K562 (cell line): ENCODE measurements around the gene PDCD5. TPM values are rescaled to one million over a fixed set of nuclear protein-coding genes. Genes with fewer than 3 reads are reported as not detected.

Experiments used
- ATAC-seq: fragments of 200-7000 bp; cut with Tn5 transposase; 3 replicates; pipeline ENCODE4 v1.9.1; 2020; ENCODE audit warnings: moderate library complexity
- BruUV-seq: library from RNA; stranded (reverse); fragments of 400-500 nt; replicated peaks from 2 replicates; lab custom pipeline; 2021; lab: Mats Ljungman, UMichigan
- CTCF ChIA-PET: fragments of 300-600 bp; formaldehyde crosslinking; extraction: SDS; loops from one replicate; lab custom pipeline; 2021; ENCODE audit warnings: low intra/inter-chr PET ratio; lab: Yijun Ruan, JAX
- POLR2A ChIA-PET: fragments of 300-600, 350-650 bp; sonication (Branson Sonifier 250); formaldehyde crosslinking; extraction: SDS; loops from one replicate; lab custom pipeline; 2021; ENCODE audit warnings: antibody characterized with exemption, inconsistent platforms; lab: Yijun Ruan, JAX
- DNase-seq, 4 experiments: peaks; one replicate each; pipeline versions ENCODE4 v3.0.0 to v3.0.0-alpha.2; 2011 to 2018; ENCODE audit warnings: low spot score in 3 of 4, mixed read lengths in 3 of 4; ENCODE audit errors: extremely low read depth in 1 of 4
- FAIRE-seq: peaks from 2 replicates; lab custom pipeline; 2011; peaks lifted over from hg19 to GRCh38; lab: Jason Lieb, UNC
- H2AFZ ChIP-seq: 2 replicates; pipeline ENCODE4 v1.6.0; 2011; ENCODE audit warnings: low read depth, low read length, control low read depth, inconsistent platforms
- H3K27ac ChIP-seq: fragments of 200-600 bp; 3 replicates; pipeline ENCODE4 v1.8.0; 2011; ENCODE audit warnings: low read depth, mild to moderate bottlenecking, control low read depth, inconsistent platforms, low read length, moderate library complexity, mixed read lengths; ENCODE audit errors: extremely low read depth
- H3K27me3 ChIP-seq, 2 experiments: fragments of 300-600 bp in 1 of 2; 2 replicates in 1 of 2; 3 replicates in 1 of 2; pipeline versions ENCODE4 v1.6.0 to v1.8.0; 2011; ENCODE audit warnings: inconsistent platforms in 2 of 2, low read length in 2 of 2, mild to moderate bottlenecking in 1 of 2, mixed read lengths in 1 of 2, moderate library complexity in 1 of 2; ENCODE audit not compliant: control insufficient read depth in 2 of 2, insufficient read depth in 2 of 2
- H3K36me3 ChIP-seq: fragments of 300-600 bp; 3 replicates; pipeline ENCODE4 v1.8.0; 2011; ENCODE audit warnings: mild to moderate bottlenecking, low read length, inconsistent platforms; ENCODE audit not compliant: control insufficient read depth, insufficient read depth
- H3K4me1 ChIP-seq, 2 experiments: fragments of 200-600 bp in 1 of 2; replicated peaks in 1 of 2; 2 replicates in 1 of 2; 3 replicates in 1 of 2; pipeline versions ENCODE4 v1.5.1 to v1.8.0; 2011; ENCODE audit warnings: inconsistent platforms in 2 of 2, low read length in 2 of 2, mild to moderate bottlenecking in 1 of 2, mixed read lengths in 1 of 2, moderate library complexity in 1 of 2; ENCODE audit not compliant: control insufficient read depth in 2 of 2, insufficient read depth in 2 of 2
- H3K4me2 ChIP-seq: 2 replicates; pipeline ENCODE4 v1.6.1; 2011; ENCODE audit warnings: low read length, control low read depth, inconsistent platforms, mixed read lengths; ENCODE audit not compliant: insufficient read depth
- H3K4me3 ChIP-seq: fragments of 200-600 bp; sonication (generic), shearing (Covaris generic); 2 replicates; pipeline ENCODE4 v1.5.1; 2016; ENCODE audit warnings: control low read depth, inconsistent platforms
- H3K79me2 ChIP-seq: fragments of 200-600 bp; 3 replicates; pipeline ENCODE4 v1.8.0; 2011; ENCODE audit warnings: low read length, inconsistent platforms; ENCODE audit not compliant: control insufficient read depth, insufficient read depth
- H3K9ac ChIP-seq, 2 experiments: 2 replicates each; pipeline versions ENCODE4 v1.6.0 to v1.6.1; 2011; ENCODE audit warnings: low read depth in 2 of 2, low read length in 2 of 2, control low read depth in 1 of 2, inconsistent platforms in 1 of 2, mild to moderate bottlenecking in 1 of 2, mixed read lengths in 1 of 2; ENCODE audit not compliant: insufficient read depth in 1 of 2
- H3K9me1 ChIP-seq: one replicate; pipeline ENCODE4 v1.6.0; 2011; ENCODE audit warnings: inconsistent platforms, mild to moderate bottlenecking, low read length, moderate library complexity; ENCODE audit not compliant: control insufficient read depth, insufficient read depth
- H3K9me3 ChIP-seq: replicated peaks from 2 replicates; pipeline ENCODE4 v1.5.1; 2011; ENCODE audit warnings: low read depth, low read length, inconsistent platforms; ENCODE audit not compliant: control insufficient read depth, insufficient read depth
- H4K20me1 ChIP-seq: replicated peaks from 2 replicates; pipeline ENCODE4 v1.6.1; 2011; ENCODE audit warnings: low read length, inconsistent platforms, mixed read lengths; ENCODE audit not compliant: control insufficient read depth, insufficient read depth
- FOXK2 ChIP-seq, 2 experiments: fragments of 450-650 bp; IDR thresholded peaks in 1 of 2; conservative IDR thresholded peaks in 1 of 2; 2 replicates each; pipeline ENCODE4 v1.6.1; 2016; ENCODE audit warnings: low read depth in 2 of 2, mild to moderate bottlenecking in 1 of 2
- KDM2B ChIP-seq: fragments of 250-450 bp; sonication (Bioruptor Pico); IDR thresholded peaks from 2 replicates; pipeline ENCODE4 v1.8.0; 2021; ENCODE audit warnings: mild to moderate bottlenecking, moderate library complexity
- RNF2 ChIP-seq: sonication (generic); IDR thresholded peaks from 2 replicates; pipeline ENCODE4 v1.6.1; 2016
- ZFP91 ChIP-seq: sonication (generic); formaldehyde crosslinking; IDR thresholded peaks from 2 replicates; pipeline ENCODE4 v1.8.0; 2022; ENCODE audit warnings: mild to moderate bottlenecking, missing genetic modification reagents
- ZNF695 ChIP-seq: fragments of 450-650 bp; formaldehyde crosslinking; IDR thresholded peaks from 2 replicates; pipeline ENCODE4 v1.4.0; 2020; ENCODE audit warnings: mild to moderate bottlenecking, moderate library complexity
- WGBS: fragments of 100-300 bp; shearing (Covaris generic); methylation state at CpG from one replicate; pipeline ENCODE4 v1.1.6; 2016; ENCODE audit warnings: low coverage, mixed read lengths; ENCODE audit not compliant: insufficient coverage; ENCODE audit errors: missing lambda C conversion rate; 5-methylcytosine and 5-hydroxymethylcytosine counted together
- in situ Hi-C: fragments of 300-500 bp; cut with MboI; formaldehyde crosslinking; loops from 4 replicates; pipeline ENCODE4 v1.15.0; 2018; ENCODE audit warnings: inconsistent platforms, mixed read lengths
- intact Hi-C: fragments of 100-400 bp; cut with micrococcal nuclease; formaldehyde crosslinking; loops from 2 replicates; pipeline ENCODE4 v1.14.2; 2022
- polyA plus RNA-seq, 8 experiments: library from polyadenylated mRNA; depleted of rRNA in 4 of 8; stranded (reverse) in 5 of 8; unstranded in 3 of 8; fragments of >200 nt; fragmentation: Nextera tagmentation in 2 of 8; fragmentation: Illumina TruSeq in 1 of 8; extraction: Ambion mirVana in 2 of 8; extraction: Trizol in 1 of 8; gene quantifications; 2 replicates each; pipeline versions ENCODE4 v1.2.1 to v1.2.3, GENCODE V29; 2011 to 2014; ENCODE audit warnings: inconsistent platforms in 1 of 8, missing spikeins in 1 of 8
- total RNA-seq, 7 experiments: library from RNA; depleted of rRNA in 6 of 7; stranded (reverse); fragments of >200 nt in 6 of 7; fragmentation: Illumina TruSeq in 2 of 7; extraction: Trizol in 2 of 7; gene quantifications; 2 replicates each; pipeline versions ENCODE4 v1.2.1 to v1.2.3, GENCODE V29; 2011 to 2021; ENCODE audit warnings: low replicate concordance in 1 of 7

PDCD5 gene
- total and polyA plus RNA-seq, 9 of the 15 experiments (the other 6 are each of a cell fraction or from before 2014, with no cell fraction given) = 122 to 322 (median 269) TPM

- DNase-seq = no peak
- CTCF ChIA-PET = no interaction called here
Measured at GRCh38 chr19:32614916-32615315, 33.9 kb downstream of the PDCD5 start.

More at GRCh38 chr19:32614916-32615315, 33.9 kb downstream of the PDCD5 start:
- FAIRE-seq = no peak
- BruUV-seq = no TSS peak
- no peak overlapping the region for H3K27ac ChIP-seq
- no peak for ATAC-seq
- TF ChIP-seq FOXK2 (conservative IDR thresholded peaks at IDR 0.05 in 1 of 2, IDR thresholded peaks at IDR 0.05 in 1 of 2; ENCODE audit: low read depth in 2 of 2) (no peak), ZNF695 (no peak), ZFP91 (CRISPR knock-in tag) (no peak), RNF2 (no peak), KDM2B (CRISPR knock-in tag) (no peak)
- TF ChIP-seq, all 486 proteins: peak for 0
- WGBS = 88% methylated on average over 5 of the region's 7 CpGs
- no peaks in the 10 kb centered on the region for H4K20me1 ChIP-seq
- no peaks in the 10 kb centered on the region for H3K9me1 ChIP-seq
- peaks cover 0 to 4% of the 10 kb centered on the region in 2 experiments; a peak in 1 of 5 replicates for H3K4me1 ChIP-seq
- no peak overlapping the region for H3K9ac ChIP-seq
- intact Hi-C loops (no loop called here), in situ Hi-C loops (no loop called here)
- no peak overlapping the region for H3K4me2 ChIP-seq
- no peak overlapping the region for H2AFZ ChIP-seq
- H3K9me3 ChIP-seq = no peaks in the 10 kb centered on the region
- H3K27me3 ChIP-seq = no peaks in the 10 kb centered on the region
- H3K79me2 ChIP-seq = no peaks in the 10 kb centered on the region
- POLR2A ChIA-PET = no interaction called here
- H3K4me3 ChIP-seq = no peak overlapping the region
- peaks cover 76% of the 10 kb centered on the region for H3K36me3 ChIP-seq
